HG03066 (cell line): ENCODE measurements around the gene MCRIP1.
"Not testable (repeated sequence)": the region's sequence is repeated elsewhere in the genome, so short reads cannot be mapped to it uniquely, and the experiment has no call there.

Source experiments
- ATAC-seq: cut with Tn5 transposase; IDR thresholded peaks from one replicate; pipeline ENCODE4 v1.9.1; 2021; ENCODE audit warnings: low read depth; ENCODE audit not compliant: unreplicated experiment

MCRIP1 gene

GRCh38 chr17:81842725-81843504, 9.8 kb upstream of the MCRIP1 start:
- no peak for ATAC-seq

- no peak for ATAC-seq
Observed at GRCh38 chr17:81842378-81842724, 9.3 kb upstream of the MCRIP1 start.

GRCh38 chr17:81841866-81842265, 8.8 kb upstream of the MCRIP1 start:
- ATAC-seq = no peak

GRCh38 chr17:81840826-81841778, 8.0 kb upstream of the MCRIP1 start:
- no peak for ATAC-seq

GRCh38 chr17:81840059-81840458, 7.0 kb upstream of the MCRIP1 start:
- ATAC-seq = not testable (repeated sequence)

- ATAC-seq = no peak
Observed at GRCh38 chr17:81839301-81839700, 6.2 kb upstream of the MCRIP1 start.

GRCh38 chr17:81838753-81839255, 5.7 kb upstream of the MCRIP1 start:
- no peak for ATAC-seq

GRCh38 chr17:81837641-81838040, 4.5 kb upstream of the MCRIP1 start:
- no peak for ATAC-seq

- no peak for ATAC-seq
Observed at GRCh38 chr17:81834831-81835267, 1.8 kb upstream of the MCRIP1 start, which contains the start of gene PPP1R27. PPP1R27 (minus strand) TSS chr17:81835050; CDS start chr17:81834953, 97 bp downstream.

GRCh38 chr17:81833921-81834830, 1.1 kb upstream of the MCRIP1 start:
- ATAC-seq = no peak

GRCh38 chr17:81832608-81833159, 407 bp downstream of the MCRIP1 start:
- peak; percentile 44 for ATAC-seq

- no peak for ATAC-seq
Observed at GRCh38 chr17:81831957-81832607, 1.0 kb downstream of the MCRIP1 start.

GRCh38 chr17:81831563-81831956, 1.5 kb downstream of the MCRIP1 start:
- ATAC-seq = no peak

- ATAC-seq = no peak
Observed at GRCh38 chr17:81829858-81830257, 3.2 kb downstream of the MCRIP1 start.

GRCh38 chr17:81828656-81829055, 4.4 kb downstream of the MCRIP1 start:
- ATAC-seq = no peak

- ATAC-seq = no peak
Observed at GRCh38 chr17:81825841-81826466, 7.1 kb downstream of the MCRIP1 start.

GRCh38 chr17:81824595-81824994, 8.5 kb downstream of the MCRIP1 start:
- no peak for ATAC-seq

GRCh38 chr17:81823820-81824550, 9.1 kb downstream of the MCRIP1 start:
- ATAC-seq = no peak
